BJ (cell line): ENCODE results near the gene WDFY2. TPM values are rescaled to one million over a fixed set of nuclear protein-coding genes. Genes with fewer than 3 reads are reported as not detected.

Source experiments
- CTCF ChIA-PET: fragments of 350-600 bp; formaldehyde crosslinking; extraction: SDS; loops from one replicate; lab custom pipeline; 2021; ENCODE audit warnings: antibody characterized with exemption, inconsistent platforms; lab: Yijun Ruan, JAX
- POLR2A ChIA-PET: fragments of 300-600 bp; sonication (Branson Sonifier 250); formaldehyde crosslinking; extraction: SDS; loops from one replicate; lab custom pipeline; 2021; ENCODE audit warnings: antibody characterized with exemption; lab: Charles Lee
- DNase-seq: peaks from one replicate; pipeline ENCODE4 v3.0.0-alpha.2; 2011; ENCODE audit warnings: low read depth
- H3K27me3 ChIP-seq: 2 replicates; pipeline ENCODE4 v1.6.0; 2011; ENCODE audit warnings: low read length; ENCODE audit not compliant: control insufficient read depth, insufficient read depth
- H3K36me3 ChIP-seq: 2 replicates; pipeline ENCODE4 v1.5.1; 2011; ENCODE audit warnings: low read length; ENCODE audit not compliant: control insufficient read depth, insufficient read depth
- H3K4me3 ChIP-seq: 2 replicates; pipeline ENCODE4 v1.5.1; 2011; ENCODE audit warnings: low read depth, mild to moderate bottlenecking, control low read depth, low read length
- polyA plus RNA-seq: library from polyadenylated mRNA; depleted of rRNA; stranded (reverse); fragments of >200 nt; gene quantifications from 2 replicates; pipeline ENCODE4 v1.2.3, GENCODE V29; 2011
- TF ChIP-seq, protein P1 (sequence below): IDR thresholded peaks from 2 replicates; pipeline ENCODE4 v1.5.1; 2011; ENCODE audit warnings: low read depth, mild to moderate bottlenecking, control low read depth, inconsistent platforms, low read length, moderate library complexity; ENCODE audit not compliant: insufficient read depth

WDFY2 gene
- polyA plus RNA-seq, 1 experiment = 4.3 TPM

GRCh38 chr13:51782026-51782710, 197.9 kb downstream of the WDFY2 start:
- DNase-seq = no peak
- TF ChIP-seq, protein P1, sequence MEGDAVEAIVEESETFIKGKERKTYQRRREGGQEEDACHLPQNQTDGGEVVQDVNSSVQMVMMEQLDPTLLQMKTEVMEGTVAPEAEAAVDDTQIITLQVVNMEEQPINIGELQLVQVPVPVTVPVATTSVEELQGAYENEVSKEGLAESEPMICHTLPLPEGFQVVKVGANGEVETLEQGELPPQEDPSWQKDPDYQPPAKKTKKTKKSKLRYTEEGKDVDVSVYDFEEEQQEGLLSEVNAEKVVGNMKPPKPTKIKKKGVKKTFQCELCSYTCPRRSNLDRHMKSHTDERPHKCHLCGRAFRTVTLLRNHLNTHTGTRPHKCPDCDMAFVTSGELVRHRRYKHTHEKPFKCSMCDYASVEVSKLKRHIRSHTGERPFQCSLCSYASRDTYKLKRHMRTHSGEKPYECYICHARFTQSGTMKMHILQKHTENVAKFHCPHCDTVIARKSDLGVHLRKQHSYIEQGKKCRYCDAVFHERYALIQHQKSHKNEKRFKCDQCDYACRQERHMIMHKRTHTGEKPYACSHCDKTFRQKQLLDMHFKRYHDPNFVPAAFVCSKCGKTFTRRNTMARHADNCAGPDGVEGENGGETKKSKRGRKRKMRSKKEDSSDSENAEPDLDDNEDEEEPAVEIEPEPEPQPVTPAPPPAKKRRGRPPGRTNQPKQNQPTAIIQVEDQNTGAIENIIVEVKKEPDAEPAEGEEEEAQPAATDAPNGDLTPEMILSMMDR = no peak
- H3K36me3 ChIP-seq = no peaks in the 10 kb centered on the region
- no peaks in the 10 kb centered on the region for H3K27me3 ChIP-seq
- H3K4me3 ChIP-seq = no peak overlapping the region
- POLR2A ChIA-PET = no interaction called here
- CTCF ChIA-PET = interaction anchor here (1.3 kb wide), 1 partner anchor 9 kb away, joined by 3 read pairs; no protein-coding TSS in a partner anchor

DNA sequence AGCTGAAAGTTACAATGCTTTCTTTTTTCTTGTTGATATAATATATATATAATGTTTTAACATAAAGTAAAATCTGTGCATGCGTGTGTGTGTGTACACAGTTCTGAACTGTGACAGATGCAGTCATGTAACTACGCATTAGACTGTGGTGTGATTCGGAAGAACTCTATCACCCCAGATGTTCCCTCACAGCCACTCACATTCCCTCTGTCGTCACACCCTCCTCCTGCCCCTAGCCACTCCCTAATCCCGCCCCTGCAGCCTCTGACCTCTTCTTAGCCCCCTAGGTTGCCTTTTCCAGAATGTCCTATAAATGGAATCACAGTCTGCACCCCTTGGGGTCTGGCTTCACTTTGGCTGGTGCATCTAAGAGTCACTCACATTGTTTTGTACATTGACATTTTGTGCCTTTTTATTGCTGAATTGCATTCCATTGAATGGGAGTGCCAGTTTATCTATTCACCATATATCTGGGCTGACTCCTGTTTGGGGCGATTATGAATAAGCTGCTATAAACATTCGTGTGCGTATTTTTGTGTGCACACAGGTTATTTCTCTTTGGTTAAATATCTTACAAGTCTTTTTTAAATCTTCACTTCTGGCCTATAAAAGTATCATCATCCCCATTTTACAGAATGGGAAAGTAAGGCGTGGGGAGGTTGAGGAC, 199.3 kb downstream of the WDFY2 start:
- H3K4me3 ChIP-seq = no peak overlapping the region
- POLR2A ChIA-PET = no interaction called here
- CTCF ChIA-PET = no interaction called here
- no peaks in the 10 kb centered on the region for H3K36me3 ChIP-seq
- TF ChIP-seq, protein P1 = no peak
- no peaks in the 10 kb centered on the region for H3K27me3 ChIP-seq
- DNase-seq = no peak

DNA sequence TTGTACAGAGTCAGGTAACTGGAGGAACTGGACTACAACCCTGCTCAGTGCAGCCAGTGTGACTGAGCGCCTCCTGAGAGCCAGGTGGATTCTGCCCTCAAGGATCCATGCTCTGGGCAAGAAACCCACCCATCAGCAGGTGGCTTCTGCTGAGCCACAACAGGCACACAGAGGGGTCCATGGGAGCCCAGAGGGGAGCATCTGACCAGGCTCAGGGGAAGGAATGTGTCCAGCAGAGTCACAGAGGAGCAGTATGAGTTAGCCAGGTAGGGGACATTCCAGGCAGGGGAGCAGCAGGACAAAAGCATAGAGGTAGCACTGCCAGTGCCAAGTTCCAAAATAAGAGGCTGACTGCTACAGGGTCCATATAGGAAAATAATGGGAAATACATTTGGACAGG, 199.8 kb downstream of the WDFY2 start:
- DNase-seq = no peak
- Histone ChIP-seq H3K27me3 (no peaks in the 10 kb centered on the region), H3K36me3 (no peaks in the 10 kb centered on the region), H3K4me3 (no peak overlapping the region)
- TF ChIP-seq, protein P1 = no peak
- CTCF ChIA-PET = no interaction called here
- POLR2A ChIA-PET = no interaction called here

- Histone ChIP-seq H3K4me3 (no peak overlapping the region), H3K36me3 (no peaks in the 10 kb centered on the region), H3K27me3 (no peaks in the 10 kb centered on the region)
- POLR2A ChIA-PET = interaction anchor here (0.6 to 1.2 kb wide), 3 partner anchors 16 to 351 kb away, joined by 3 to 4 read pairs (median 4); partner anchors contain the start of gene INTS6
- TF ChIP-seq, protein P1 = no peak
- peak; percentile 38 for DNase-seq
- CTCF ChIA-PET = interaction anchor here (0.7 to 1.9 kb wide), 4 partner anchors 10 to 52 kb away, joined by 3 to 10 read pairs (median 3); no protein-coding TSS in a partner anchor
These were observed 201.6 kb downstream of the WDFY2 start for GRCh38 chr13:51785712-51786424.
